Measurements from ENCODE around the gene BCLAF3. TPM values are rescaled to one million over a fixed set of nuclear protein-coding genes. Genes with fewer than 3 reads are reported as not detected.

BCLAF3 gene
- polyA plus RNA-seq, 3 donors, result 0.87 to 4.0 (median 1.1) TPM

GRCh38 chrX:19958552-19959486 lies 32.0 kb downstream of the BCLAF3 start:
- H3K4me1 ChIP-seq (ENCODE audit: control insufficient read depth in 1 of 2, insufficient read depth in 2 of 2, low read length in 2 of 2), result no peaks in the 10 kb centered on the region
- peaks cover 0 to 5% (median 0%) of the 10 kb centered on the region in 3 donors for H3K27me3 Mint-ChIP-seq (ENCODE audit: low read depth in 3 of 3)
- H3K79me2 ChIP-seq (ENCODE audit: insufficient read depth, low read length), result no peaks in the 10 kb centered on the region
- intact Hi-C loops (cut with micrococcal nuclease), result no loop called here
- H3K4me2 ChIP-seq (replicated peaks; ENCODE audit: extremely low read depth, low read length, poor library complexity, severe bottlenecking), result no peak overlapping the region
- no CpG with 5 or more reads among the region's 6 CpGs for WGBS (ENCODE audit: insufficient coverage)
- peaks cover 0 to 2% (median 0%) of the 10 kb centered on the region in 7 donors for H3K9me3 Mint-ChIP-seq
- no peaks in the 10 kb centered on the region for H3K4me1 Mint-ChIP-seq
- H3K27me3 ChIP-seq (ENCODE audit: control insufficient read depth in 2 of 2, insufficient read depth in 2 of 2, low read length in 2 of 2), result peaks cover 0 to 6% of the 10 kb centered on the region in 2 donors
- H3K9ac ChIP-seq (ENCODE audit: insufficient read depth, low read length, poor library complexity, severe bottlenecking), result no peak overlapping the region
- peaks cover 3 to 14% of the 10 kb centered on the region in 2 donors for H3K36me3 ChIP-seq (replicated peaks in 1 of 2; ENCODE audit: control insufficient read depth in 1 of 2, insufficient read depth in 2 of 2, low read length in 2 of 2)
- H3K4me3 ChIP-seq (replicated peaks in 1 of 3; ENCODE audit: low read depth in 2 of 3, low read length in 3 of 3), result no peak overlapping the region
- DNase-seq, result no peak
- no peak overlapping the region for H2AFZ ChIP-seq (ENCODE audit: insufficient read depth, low read depth, low read length, poor library complexity, severe bottlenecking)
- H3K4me3 Mint-ChIP-seq, result no peak overlapping the region
- peaks cover 2 to 8% of the 10 kb centered on the region in 2 donors for H3K36me3 Mint-ChIP-seq
- no peak overlapping the region for H3K27ac Mint-ChIP-seq
- no peaks in the 10 kb centered on the region for H3K9me3 ChIP-seq (replicated peaks in 1 of 2; ENCODE audit: control insufficient read depth in 1 of 2, insufficient read depth in 1 of 2, low read length in 2 of 2)
- no peak for TF ChIP-seq CTCF (IDR thresholded peaks at IDR 0.05)
- H4K20me1 ChIP-seq (ENCODE audit: insufficient read depth, low read length), result no peaks in the 10 kb centered on the region
- H3K27ac ChIP-seq (ENCODE audit: low read depth in 1 of 2, low read length in 2 of 2), result no peak overlapping the region

GRCh38 chrX:19956923-19957322 lies 33.9 kb downstream of the BCLAF3 start:
- Histone ChIP-seq H3K27me3 (ENCODE audit: control insufficient read depth in 2 of 2, insufficient read depth in 2 of 2, low read length in 2 of 2) (peaks cover 0 to 8% of the 10 kb centered on the region in 2 donors), H3K4me3 (replicated peaks in 1 of 3; ENCODE audit: low read depth in 2 of 3, low read length in 3 of 3) (no peak overlapping the region), H3K36me3 (replicated peaks in 1 of 2; ENCODE audit: control insufficient read depth in 1 of 2, insufficient read depth in 2 of 2, low read length in 2 of 2) (peaks cover 6 to 28% of the 10 kb centered on the region in 2 donors), H3K9ac (ENCODE audit: insufficient read depth, low read length, poor library complexity, severe bottlenecking) (no peak overlapping the region), H3K79me2 (ENCODE audit: insufficient read depth, low read length) (no peaks in the 10 kb centered on the region), H3K27ac (ENCODE audit: low read depth in 1 of 2, low read length in 2 of 2) (no peak overlapping the region), H3K9me3 (replicated peaks in 1 of 2; ENCODE audit: control insufficient read depth in 1 of 2, insufficient read depth in 1 of 2, low read length in 2 of 2) (no peaks in the 10 kb centered on the region), H3K4me2 (replicated peaks; ENCODE audit: extremely low read depth, low read length, poor library complexity, severe bottlenecking) (no peak overlapping the region), H2AFZ (ENCODE audit: insufficient read depth, low read depth, low read length, poor library complexity, severe bottlenecking) (no peak overlapping the region), H3K4me1 (ENCODE audit: control insufficient read depth in 1 of 2, insufficient read depth in 2 of 2, low read length in 2 of 2) (no peaks in the 10 kb centered on the region), H4K20me1 (ENCODE audit: insufficient read depth, low read length) (no peaks in the 10 kb centered on the region)
- Mint-ChIP-seq H3K4me3 (no peak overlapping the region), H3K27me3 (ENCODE audit: low read depth in 3 of 3) (peaks cover 0 to 5% (median 0%) of the 10 kb centered on the region in 3 donors), H3K36me3 (peaks cover 0 to 16% of the 10 kb centered on the region in 2 donors), H3K9me3 (peaks cover 0 to 2% (median 0%) of the 10 kb centered on the region in 7 donors), H3K4me1 (no peaks in the 10 kb centered on the region), H3K27ac (no peak overlapping the region)
- WGBS (ENCODE audit: insufficient coverage), result no CpG with 5 or more reads among the region's 6 CpGs
- TF ChIP-seq CTCF (IDR thresholded peaks at IDR 0.05), result no peak
- intact Hi-C loops (cut with micrococcal nuclease), result no loop called here
- DNase-seq, result no peak

Data from CD14-positive monocyte (primary cell).